ENCODE results near the gene HMG20A. TPM values are rescaled to one million over a fixed set of nuclear protein-coding genes. Genes with fewer than 3 reads are reported as not detected.

Gene HMG20A
- total and polyA plus RNA-seq, 2 of the 13 experiments (the other 11 are each of a cell fraction or from before 2014, with no cell fraction given) = 28.0 to 35.2 TPM

GRCh38 chr15:77521206-77521605, 100.5 kb downstream of the HMG20A start:
- no peak overlapping the region for H3K4me2 ChIP-seq (ENCODE audit: low read depth, low read length)
- no peaks in the 10 kb centered on the region for H4K20me1 ChIP-seq (ENCODE audit: insufficient read depth, low read length)
- ChIA-PET CTCF (ENCODE audit: low intra/inter-chr PET ratio, low total read pairs) (no interaction called here), POLR2A (interaction anchor here (1.1 kb wide), 1 partner anchor 14 kb away, joined by 4 read pairs; no protein-coding TSS in a partner anchor)
- FAIRE-seq (no peak), DNase-seq (ENCODE audit: low spot score) (no peak), ATAC-seq (no peak)
- 57% methylated on average over 6 of the region's 6 CpGs for WGBS (ENCODE audit: low lambda C conversion rate)
- BruUV-seq (replicated peaks) = no TSS peak
- H3K9ac ChIP-seq (ENCODE audit: insufficient read depth, low read depth, low read length) = no peak overlapping the region
- no peak overlapping the region for H3K27ac ChIP-seq (ENCODE audit: extremely low read length, insufficient read depth, low read length)
- no peaks in the 10 kb centered on the region for H3K9me3 ChIP-seq (ENCODE audit: low read length)
- H2AFZ ChIP-seq (ENCODE audit: low read length) = no peak overlapping the region
- in situ Hi-C loops (cut with HindIII; ENCODE audit: extremely low pct_ligation_motif_present, low pct_unique_long_range_greater_than_20kb) (no loop called here), intact Hi-C loops (cut with micrococcal nuclease; ENCODE audit: unreplicated experiment) (no loop called here)
- 0 out of 5 replicates have a peak, but pooled peaks cover 0 to 5% of the 10 kb centered on the region in 2 experiments for H3K27me3 ChIP-seq (ENCODE audit: control insufficient read depth in 1 of 2, insufficient read depth in 2 of 2, low read length in 2 of 2)
- TF ChIP-seq, protein P1, sequence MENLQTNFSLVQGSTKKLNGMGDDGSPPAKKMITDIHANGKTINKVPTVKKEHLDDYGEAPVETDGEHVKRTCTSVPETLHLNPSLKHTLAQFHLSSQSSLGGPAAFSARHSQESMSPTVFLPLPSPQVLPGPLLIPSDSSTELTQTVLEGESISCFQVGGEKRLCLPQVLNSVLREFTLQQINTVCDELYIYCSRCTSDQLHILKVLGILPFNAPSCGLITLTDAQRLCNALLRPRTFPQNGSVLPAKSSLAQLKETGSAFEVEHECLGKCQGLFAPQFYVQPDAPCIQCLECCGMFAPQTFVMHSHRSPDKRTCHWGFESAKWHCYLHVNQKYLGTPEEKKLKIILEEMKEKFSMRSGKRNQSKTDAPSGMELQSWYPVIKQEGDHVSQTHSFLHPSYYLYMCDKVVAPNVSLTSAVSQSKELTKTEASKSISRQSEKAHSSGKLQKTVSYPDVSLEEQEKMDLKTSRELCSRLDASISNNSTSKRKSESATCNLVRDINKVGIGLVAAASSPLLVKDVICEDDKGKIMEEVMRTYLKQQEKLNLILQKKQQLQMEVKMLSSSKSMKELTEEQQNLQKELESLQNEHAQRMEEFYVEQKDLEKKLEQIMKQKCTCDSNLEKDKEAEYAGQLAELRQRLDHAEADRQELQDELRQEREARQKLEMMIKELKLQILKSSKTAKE (CRISPR knock-in tag; IDR thresholded peaks at IDR 0.05; ENCODE audit: borderline replicate concordance) = no peak
- TF ChIP-seq MNT (IDR thresholded peaks at IDR 0.05) (no peak), SP1 (IDR thresholded peaks at IDR 0.05) (no peak), SP1 (CRISPR knock-in tag; IDR thresholded peaks at IDR 0.05) (no peak), ONECUT2 (CRISPR knock-in tag; IDR thresholded peaks at IDR 0.05) (no peak), ZNF777 (CRISPR knock-in tag; IDR thresholded peaks at IDR 0.05) (no peak), ZNF430 (CRISPR knock-in tag; IDR thresholded peaks at IDR 0.05) (no peak), TCF7L2 (IDR thresholded peaks at IDR 0.05; ENCODE audit: low read depth, low read length) (no peak)
- TF ChIP-seq, protein P2, sequence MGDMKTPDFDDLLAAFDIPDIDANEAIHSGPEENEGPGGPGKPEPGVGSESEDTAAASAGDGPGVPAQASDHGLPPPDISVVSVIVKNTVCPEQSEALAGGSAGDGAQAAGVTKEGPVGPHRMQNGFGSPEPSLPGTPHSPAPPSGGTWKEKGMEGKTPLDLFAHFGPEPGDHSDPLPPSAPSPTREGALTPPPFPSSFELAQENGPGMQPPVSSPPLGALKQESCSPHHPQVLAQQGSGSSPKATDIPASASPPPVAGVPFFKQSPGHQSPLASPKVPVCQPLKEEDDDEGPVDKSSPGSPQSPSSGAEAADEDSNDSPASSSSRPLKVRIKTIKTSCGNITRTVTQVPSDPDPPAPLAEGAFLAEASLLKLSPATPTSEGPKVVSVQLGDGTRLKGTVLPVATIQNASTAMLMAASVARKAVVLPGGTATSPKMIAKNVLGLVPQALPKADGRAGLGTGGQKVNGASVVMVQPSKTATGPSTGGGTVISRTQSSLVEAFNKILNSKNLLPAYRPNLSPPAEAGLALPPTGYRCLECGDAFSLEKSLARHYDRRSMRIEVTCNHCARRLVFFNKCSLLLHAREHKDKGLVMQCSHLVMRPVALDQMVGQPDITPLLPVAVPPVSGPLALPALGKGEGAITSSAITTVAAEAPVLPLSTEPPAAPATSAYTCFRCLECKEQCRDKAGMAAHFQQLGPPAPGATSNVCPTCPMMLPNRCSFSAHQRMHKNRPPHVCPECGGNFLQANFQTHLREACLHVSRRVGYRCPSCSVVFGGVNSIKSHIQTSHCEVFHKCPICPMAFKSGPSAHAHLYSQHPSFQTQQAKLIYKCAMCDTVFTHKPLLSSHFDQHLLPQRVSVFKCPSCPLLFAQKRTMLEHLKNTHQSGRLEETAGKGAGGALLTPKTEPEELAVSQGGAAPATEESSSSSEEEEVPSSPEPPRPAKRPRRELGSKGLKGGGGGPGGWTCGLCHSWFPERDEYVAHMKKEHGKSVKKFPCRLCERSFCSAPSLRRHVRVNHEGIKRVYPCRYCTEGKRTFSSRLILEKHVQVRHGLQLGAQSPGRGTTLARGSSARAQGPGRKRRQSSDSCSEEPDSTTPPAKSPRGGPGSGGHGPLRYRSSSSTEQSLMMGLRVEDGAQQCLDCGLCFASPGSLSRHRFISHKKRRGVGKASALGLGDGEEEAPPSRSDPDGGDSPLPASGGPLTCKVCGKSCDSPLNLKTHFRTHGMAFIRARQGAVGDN (CRISPR knock-in tag; IDR thresholded peaks at IDR 0.05) = no peak
- no peaks in the 10 kb centered on the region for H3K79me2 ChIP-seq (ENCODE audit: insufficient read depth, low read length)
- no peak overlapping the region for H3K4me3 ChIP-seq (replicated peaks in 1 of 3; ENCODE audit: insufficient read depth in 1 of 3, low read depth in 2 of 3, low read length in 3 of 3)
- peaks cover 10% of the 10 kb centered on the region for H3K4me1 ChIP-seq (ENCODE audit: insufficient read depth, low read length)
- no peaks in the 10 kb centered on the region for H3K36me3 ChIP-seq (replicated peaks in 1 of 2; ENCODE audit: control insufficient read depth in 1 of 2, insufficient read depth in 2 of 2, low read length in 2 of 2)

All from HepG2 (cell line).